IMR-90 (cell line): ENCODE results near the gene TAF1D. TPM values are rescaled to one million over a fixed set of nuclear protein-coding genes. Genes with fewer than 3 reads are reported as not detected.

Experiments
- ATAC-seq: fragments of 200-7000 bp; cut with Tn5 transposase; 2 replicates; pipeline ENCODE4 v1.9.1; 2020; ENCODE audit warnings: low read depth, mild to moderate bottlenecking, moderate library complexity
- BruUV-seq: library from RNA; stranded (reverse); fragments of 400-500 nt; replicated peaks from 2 replicates; lab custom pipeline; 2021; lab: Mats Ljungman, UMichigan
- CTCF ChIA-PET: fragments of 300-600 bp; formaldehyde crosslinking; extraction: SDS; loops from one replicate; lab custom pipeline; 2021; ENCODE audit warnings: antibody characterized with exemption; lab: Yijun Ruan, JAX
- POLR2A ChIA-PET: fragments of 300-600 bp; sonication (Branson Sonifier 250); formaldehyde crosslinking; loops from one replicate; lab custom pipeline; 2022; ENCODE audit warnings: antibody characterized with exemption; ENCODE audit not compliant: unreplicated experiment; lab: Charles Lee
- DNase-seq: peaks from one replicate; pipeline ENCODE4 v3.0.0; 2013
- H2AFZ ChIP-seq: replicated peaks from 2 replicates; pipeline ENCODE3; 2013; ENCODE audit warnings: low read length, mild to moderate bottlenecking; ENCODE audit not compliant: poor library complexity
- H2AK5ac ChIP-seq: 2 replicates; pipeline ENCODE4 v1.6.1; 2013; ENCODE audit warnings: low read depth, low read length, inconsistent platforms
- H2AK9ac ChIP-seq: replicated peaks from 2 replicates; pipeline ENCODE3; 2013; ENCODE audit warnings: mild to moderate bottlenecking, low read depth, low read length, moderate library complexity; ENCODE audit not compliant: poor library complexity
- H2BK120ac ChIP-seq: 2 replicates; pipeline ENCODE4 v1.6.1; 2013; ENCODE audit warnings: low read depth, low read length, inconsistent platforms
- H2BK15ac ChIP-seq: 3 replicates; pipeline ENCODE4 v1.6.1; 2013; ENCODE audit warnings: low read depth, low read length, inconsistent platforms
- H2BK20ac ChIP-seq: 2 replicates; pipeline ENCODE4 v1.6.1; 2013; ENCODE audit warnings: low read depth, mild to moderate bottlenecking, inconsistent platforms, low read length, moderate library complexity
- H2BK5ac ChIP-seq: 2 replicates; pipeline ENCODE4 v1.6.1; 2013; ENCODE audit warnings: mild to moderate bottlenecking, low read depth, low read length, inconsistent platforms; ENCODE audit not compliant: poor library complexity, severe bottlenecking
- H3K14ac ChIP-seq: replicated peaks from 2 replicates; pipeline ENCODE4 v1.6.1; 2013; ENCODE audit warnings: low read depth, low read length, inconsistent platforms
- H3K18ac ChIP-seq: 2 replicates; pipeline ENCODE4 v1.6.1; 2013; ENCODE audit warnings: low read depth, low read length, control low read depth
- H3K23ac ChIP-seq: 2 replicates; pipeline ENCODE4 v1.6.1; 2013; ENCODE audit warnings: low read depth, low read length, inconsistent platforms
- H3K27ac ChIP-seq: 2 replicates; pipeline ENCODE4 v1.5.1; 2013; ENCODE audit warnings: mild to moderate bottlenecking, control low read depth, low read length; ENCODE audit not compliant: insufficient read depth
- H3K27me3 ChIP-seq: 2 replicates; pipeline ENCODE4 v1.6.1; 2013; ENCODE audit warnings: low read length; ENCODE audit not compliant: control insufficient read depth, insufficient read depth
- H3K36me3 ChIP-seq: 2 replicates; pipeline ENCODE4 v1.6.1; 2013; ENCODE audit warnings: low read length, mixed read lengths; ENCODE audit not compliant: control insufficient read depth, insufficient read depth
- H3K4ac ChIP-seq: 2 replicates; pipeline ENCODE4 v1.6.1; 2013; ENCODE audit warnings: low read depth, low read length, inconsistent platforms
- H3K4me1 ChIP-seq: 2 replicates; pipeline ENCODE4 v1.6.1; 2013; ENCODE audit warnings: low read length, mixed read lengths; ENCODE audit not compliant: control insufficient read depth, insufficient read depth
- H3K4me2 ChIP-seq: 2 replicates; pipeline ENCODE4 v1.6.1; 2013; ENCODE audit warnings: low read depth, mild to moderate bottlenecking, control low read depth, low read length, moderate library complexity
- H3K4me3 ChIP-seq: 2 replicates; pipeline ENCODE4 v1.5.1; 2013; ENCODE audit warnings: low read depth, mild to moderate bottlenecking, control low read depth, low read length, moderate library complexity; ENCODE audit not compliant: insufficient read depth
- H3K56ac ChIP-seq: 2 replicates; pipeline ENCODE4 v1.6.1; 2013; ENCODE audit warnings: low read length, inconsistent platforms; ENCODE audit not compliant: insufficient read depth; ENCODE audit errors: extremely low read depth
- H3K79me1 ChIP-seq, 2 experiments: 2 replicates each; pipeline ENCODE4 v1.6.1; 2013; ENCODE audit warnings: low read length in 2 of 2, inconsistent platforms in 1 of 2, low read depth in 1 of 2
- H3K9ac ChIP-seq: 2 replicates; pipeline ENCODE4 v1.6.1; 2013; ENCODE audit warnings: low read depth, low read length, control low read depth
- H3K9me1 ChIP-seq: 2 replicates; pipeline ENCODE4 v1.6.1; 2013; ENCODE audit warnings: low read length, inconsistent platforms; ENCODE audit not compliant: insufficient read depth
- H3K9me3 ChIP-seq: 2 replicates; pipeline ENCODE4 v1.6.1; 2013; ENCODE audit warnings: low read length; ENCODE audit not compliant: control insufficient read depth, insufficient read depth
- H4K20me1 ChIP-seq: 2 replicates; pipeline ENCODE4 v1.6.1; 2013; ENCODE audit warnings: low read length, inconsistent platforms; ENCODE audit not compliant: insufficient read depth
- H4K5ac ChIP-seq: 2 replicates; pipeline ENCODE4 v1.6.1; 2013; ENCODE audit warnings: mild to moderate bottlenecking, low read depth, low read length, control low read depth
- H4K8ac ChIP-seq, 2 experiments: 2 replicates each; pipeline ENCODE4 v1.6.1; 2013; ENCODE audit warnings: low read depth in 2 of 2, low read length in 2 of 2, control low read depth in 1 of 2, inconsistent platforms in 1 of 2
- H4K91ac ChIP-seq: 2 replicates; pipeline ENCODE4 v1.6.1; 2013; ENCODE audit warnings: low read depth, low read length, inconsistent platforms; ENCODE audit not compliant: insufficient read depth
- CEBPB ChIP-seq: IDR thresholded peaks from 2 replicates; pipeline ENCODE4 v1.6.1; 2012; ENCODE audit warnings: low read depth, low read length, improper control_type of control experiment
- CTCF ChIP-seq: conservative IDR thresholded peaks from 2 replicates; pipeline ENCODE4 v1.5.1; 2012; ENCODE audit warnings: mild to moderate bottlenecking, low read depth, low read length, improper control_type of control experiment
- MAFK ChIP-seq: IDR thresholded peaks from 2 replicates; pipeline ENCODE4 v1.6.1; 2012; ENCODE audit warnings: low read depth, low read length, improper control_type of control experiment
- MAZ ChIP-seq: IDR thresholded peaks from 2 replicates; pipeline ENCODE4 v1.6.1; 2012; ENCODE audit warnings: low read depth, mild to moderate bottlenecking, low read length, improper control_type of control experiment, moderate library complexity, borderline replicate concordance
- RCOR1 ChIP-seq: IDR thresholded peaks from 2 replicates; pipeline ENCODE4 v1.6.1; 2012; ENCODE audit warnings: mild to moderate bottlenecking, low read length, improper control_type of control experiment; ENCODE audit not compliant: insufficient replicate concordance
- USF2 ChIP-seq: fragments of 150-350 bp; IDR thresholded peaks from 2 replicates; pipeline ENCODE4 v1.6.1; 2017; ENCODE audit warnings: mild to moderate bottlenecking, antibody characterized with exemption, low read length, low read depth
- WGBS, 2 experiments: methylation state at CpG; one replicate each; pipeline versions ENCODE4 v1.1.5 to v1.1.7; 2013; ENCODE audit warnings: missing lambda C conversion rate in 2 of 2; ENCODE audit not compliant: insufficient read length in 1 of 2; ENCODE audit errors: extremely low coverage in 2 of 2; 5-methylcytosine and 5-hydroxymethylcytosine counted together
- dilution Hi-C: fragments of 300-500 bp; cut with HindIII; formaldehyde crosslinking; loops from one replicate; pipeline ENCODE4 v1.14.3; 2018; ENCODE audit warnings: low sequenced_read_pairs; ENCODE audit not compliant: unreplicated experiment
- in situ Hi-C: fragments of 300-500 bp; cut with MboI; formaldehyde crosslinking; loops from 3 replicates; pipeline ENCODE4 v1.14.3; 2019; ENCODE audit warnings: low sequenced_read_pairs, inconsistent platforms, mixed read lengths
- intact Hi-C: fragments of 100-400 bp; cut with micrococcal nuclease; formaldehyde crosslinking; loops from 2 replicates; pipeline ENCODE4 v1.10.0; 2022
- polyA plus RNA-seq, 3 experiments: library from polyadenylated mRNA; depleted of rRNA; stranded (reverse); fragments of >200 nt; gene quantifications; 2 replicates each; pipeline ENCODE4 v1.2.3, GENCODE V29; 2012; ENCODE audit warnings: low replicate concordance in 1 of 3
- total RNA-seq: library from RNA; depleted of rRNA; stranded (reverse); fragments of >200 nt; gene quantifications from 2 replicates; pipeline ENCODE4 v1.2.3, GENCODE V29; 2012

The TAF1D gene
- total and polyA plus RNA-seq, 2 of the 4 experiments (the other 2 are of a cell fraction) = 56.8 to 133 TPM

- Histone ChIP-seq H3K9ac (no peak overlapping the region), H3K4me1 (no peaks in the 10 kb centered on the region), H3K27me3 (no peaks in the 10 kb centered on the region), H3K4me2 (no peak overlapping the region), H4K91ac (no peak overlapping the region), H3K36me3 (no peaks in the 10 kb centered on the region), H2AFZ (no peak overlapping the region), H4K5ac (no peak overlapping the region), H4K8ac (no peak overlapping the region), H3K14ac (no peak overlapping the region), H3K4me3 (no peak overlapping the region), H3K27ac (no peak overlapping the region), H3K9me3 (peaks cover 4% of the 10 kb centered on the region; the same call in 1 of the 2 replicates), H3K23ac (no peak overlapping the region), H3K18ac (no peak overlapping the region), H3K4ac (no peak overlapping the region), H3K79me1 (no peaks in the 10 kb centered on the region), H2BK5ac (no peak overlapping the region), H2AK5ac (no peak overlapping the region), H2BK120ac (no peak overlapping the region), H2BK20ac (no peak overlapping the region), H3K56ac (no peak overlapping the region), H4K20me1 (no peaks in the 10 kb centered on the region), H3K9me1 (no peaks in the 10 kb centered on the region), H2AK9ac (no peak overlapping the region), H2BK15ac (no peak overlapping the region)
- no peak for DNase-seq
- TF ChIP-seq CEBPB (no peak), MAZ (no peak), MAFK (no peak), RCOR1 (no peak), USF2 (no peak), CTCF (no peak)
- ChIA-PET CTCF (no interaction called here), POLR2A (no interaction called here)
- no peak for ATAC-seq
- WGBS, 2 experiments = no CpG with 5 or more reads among the region's 1 CpG
- dilution Hi-C loops = no loop called here
- BruUV-seq = no TSS peak
- intact Hi-C loops = no loop called here
- in situ Hi-C loops = no loop called here
Observed at GRCh38 chr11:93770160-93770559, 28.9 kb upstream of the TAF1D start.
